Adrenal gland (tissue), 5 donors: ENCODE results near the gene FARS2.

Experiments used
- CTCF ChIP-seq, 6 experiments: fragments of 450-650 bp in 4 of 6; fragments of 200-600 bp in 2 of 6; sonication (generic) in 1 of 6; IDR thresholded peaks; 1 replicate in 5 of 6; 2 replicates in 1 of 6; pipeline versions ENCODE4 v1.5.1 to v1.8.0; 2016 to 2021; ENCODE audit warnings: antibody characterized with exemption in 6 of 6, mild to moderate bottlenecking in 2 of 6, moderate library complexity in 1 of 6
- POLR2A ChIP-seq, 2 donors: fragments of 450-650 bp; IDR thresholded peaks; one replicate each; pipeline ENCODE4 v1.6.1; 2017; ENCODE audit warnings: antibody characterized with exemption in 2 of 2, mild to moderate bottlenecking in 2 of 2, moderate library complexity in 1 of 2
- donor health status: DM: no; HTN: no; CAD: no.

GRCh38 chr6:5463690-5464089 lies 202.4 kb downstream of the FARS2 start:
- no peak for TF ChIP-seq CTCF (IDR thresholded peaks at IDR 0.05)
- TF ChIP-seq POLR2A (IDR thresholded peaks at IDR 0.05) = no peak
